Smooth muscle cell (in vitro differentiated cells): ENCODE data around the gene TCEAL8. TPM values are rescaled to one million over a fixed set of nuclear protein-coding genes. Genes with fewer than 3 reads are reported as not detected.

Source experiments
- DNase-seq: peaks from one replicate; lab custom pipeline; 2025; ENCODE audit not compliant: unreplicated experiment; lab: John Stamatoyannopoulos, UW
- H2AFZ ChIP-seq: fragments of 200-600 bp; sonication (generic); 2 replicates; pipeline ENCODE4 v1.6.0; 2016; ENCODE audit warnings: antibody characterized with exemption, low read depth, mild to moderate bottlenecking
- H3F3A ChIP-seq: fragments of 200-600 bp; sonication (generic); 2 replicates; pipeline ENCODE4 v1.6.0; 2017; ENCODE audit warnings: antibody characterized with exemption, low read depth
- H3K27ac ChIP-seq: fragments of 200-600 bp; sonication (generic); 2 replicates; pipeline ENCODE4 v1.5.1; 2016; ENCODE audit warnings: low read depth, mild to moderate bottlenecking
- H3K27me3 ChIP-seq: fragments of 200-600 bp; sonication (generic); 2 replicates; pipeline ENCODE4 v1.6.1; 2016; ENCODE audit warnings: low read depth, mild to moderate bottlenecking
- H3K36me3 ChIP-seq: fragments of 200-600 bp; sonication (generic); 2 replicates; pipeline ENCODE4 v1.5.1; 2016; ENCODE audit warnings: low read depth
- H3K4me1 ChIP-seq: fragments of 200-600 bp; sonication (generic); 2 replicates; pipeline ENCODE4 v1.5.1; 2016; ENCODE audit warnings: low read depth
- H3K4me2 ChIP-seq: fragments of 200-600 bp; sonication (generic); 2 replicates; pipeline ENCODE4 v1.6.0; 2016; ENCODE audit warnings: mild to moderate bottlenecking
- H3K4me3 ChIP-seq: fragments of 200-600 bp; sonication (generic); 2 replicates; pipeline ENCODE4 v1.5.1; 2016; ENCODE audit warnings: mild to moderate bottlenecking
- H3K79me2 ChIP-seq: fragments of 200-600 bp; sonication (generic); 2 replicates; pipeline ENCODE4 v1.6.0; 2016; ENCODE audit warnings: low read depth, mild to moderate bottlenecking
- H3K9ac ChIP-seq: fragments of 200-600 bp; sonication (generic); 2 replicates; pipeline ENCODE4 v1.6.0; 2016; ENCODE audit warnings: low read depth
- H3K9me3 ChIP-seq: fragments of 200-600 bp; sonication (generic); replicated peaks from 2 replicates; pipeline ENCODE4 v1.5.1; 2016; ENCODE audit warnings: low read depth
- H4K20me1 ChIP-seq: fragments of 200-600 bp; sonication (generic); 2 replicates; pipeline ENCODE4 v1.6.0; 2016; ENCODE audit warnings: low read depth
- WGBS: methylation state at CpG from one replicate; pipeline ENCODE4 v1.1.7; 2016; ENCODE audit warnings: low lambda C conversion rate; 5-methylcytosine and 5-hydroxymethylcytosine counted together
- polyA plus RNA-seq: library from polyadenylated mRNA; unstranded; fragments of >200 nt; fragmentation: Nextera tagmentation; extraction: Ambion mirVana; gene quantifications from 2 replicates; pipeline ENCODE4 v1.2.1, GENCODE V29; 2016
- total RNA-seq: library from RNA; depleted of rRNA; stranded (reverse); fragments of >200 nt; gene quantifications from 2 replicates; pipeline ENCODE4 v1.2.3, GENCODE V29; 2014
- TF ChIP-seq, protein P1 (sequence below): fragments of 200-600 bp; sonication (generic); IDR thresholded peaks from 2 replicates; pipeline ENCODE4 v1.5.1; 2017; ENCODE audit warnings: borderline replicate concordance, mild to moderate bottlenecking, antibody characterized with exemption; ENCODE audit not compliant: insufficient read depth, poor library complexity, severe bottlenecking

The TCEAL8 gene
- total and polyA plus RNA-seq, 2 experiments from 2014 or later, result 140 to 187 TPM

DNA sequence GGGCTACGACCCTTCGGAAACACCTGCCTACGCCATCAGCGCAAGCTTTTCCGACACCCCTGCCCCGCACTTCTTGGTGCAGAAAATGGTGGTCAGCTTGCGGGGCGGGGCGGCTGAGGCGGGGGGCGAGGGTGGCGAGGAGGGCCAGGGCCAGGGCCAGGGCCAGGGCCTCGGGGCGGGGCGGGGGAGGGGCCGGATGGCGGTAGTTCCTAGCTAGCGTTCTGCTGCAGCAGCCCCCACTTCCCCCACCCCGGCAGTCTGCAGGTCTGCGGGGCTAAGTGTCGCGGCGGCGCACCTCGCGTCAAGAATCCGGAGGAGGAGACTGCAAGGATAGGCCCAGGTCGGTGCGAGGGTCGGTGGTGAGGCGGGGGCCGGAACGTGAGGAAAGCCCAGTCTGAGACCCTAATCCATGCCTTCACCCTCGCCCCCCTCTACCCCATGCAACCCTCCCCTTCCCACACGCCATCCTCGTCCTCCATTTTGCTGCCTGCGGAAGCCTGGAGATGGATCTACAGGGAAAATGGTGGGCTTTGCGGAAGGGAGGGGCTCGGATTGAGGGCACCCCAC, 39.4 kb downstream of the TCEAL8 start:
- TF ChIP-seq, protein P1, sequence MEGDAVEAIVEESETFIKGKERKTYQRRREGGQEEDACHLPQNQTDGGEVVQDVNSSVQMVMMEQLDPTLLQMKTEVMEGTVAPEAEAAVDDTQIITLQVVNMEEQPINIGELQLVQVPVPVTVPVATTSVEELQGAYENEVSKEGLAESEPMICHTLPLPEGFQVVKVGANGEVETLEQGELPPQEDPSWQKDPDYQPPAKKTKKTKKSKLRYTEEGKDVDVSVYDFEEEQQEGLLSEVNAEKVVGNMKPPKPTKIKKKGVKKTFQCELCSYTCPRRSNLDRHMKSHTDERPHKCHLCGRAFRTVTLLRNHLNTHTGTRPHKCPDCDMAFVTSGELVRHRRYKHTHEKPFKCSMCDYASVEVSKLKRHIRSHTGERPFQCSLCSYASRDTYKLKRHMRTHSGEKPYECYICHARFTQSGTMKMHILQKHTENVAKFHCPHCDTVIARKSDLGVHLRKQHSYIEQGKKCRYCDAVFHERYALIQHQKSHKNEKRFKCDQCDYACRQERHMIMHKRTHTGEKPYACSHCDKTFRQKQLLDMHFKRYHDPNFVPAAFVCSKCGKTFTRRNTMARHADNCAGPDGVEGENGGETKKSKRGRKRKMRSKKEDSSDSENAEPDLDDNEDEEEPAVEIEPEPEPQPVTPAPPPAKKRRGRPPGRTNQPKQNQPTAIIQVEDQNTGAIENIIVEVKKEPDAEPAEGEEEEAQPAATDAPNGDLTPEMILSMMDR, result no peak
- 44% methylated on average over 27 of the region's 39 CpGs for WGBS
- peak overlapping the region; percentile 85 for H3K27ac ChIP-seq
- peak overlapping the region; percentile 84 for H3K4me2 ChIP-seq
- H4K20me1 ChIP-seq, result no peaks in the 10 kb centered on the region
- H3K9me3 ChIP-seq, result no peaks in the 10 kb centered on the region
- peak overlapping the region; percentile 41 for H2AFZ ChIP-seq
- H3K4me3 ChIP-seq, result peak overlapping the region; percentile 75
- H3K36me3 ChIP-seq, result no peaks in the 10 kb centered on the region
- no peaks in the 10 kb centered on the region for H3K4me1 ChIP-seq
- no peaks in the 10 kb centered on the region for H3K27me3 ChIP-seq
- H3K79me2 ChIP-seq, result no peaks in the 10 kb centered on the region
- peak overlapping the region; percentile 89 for H3K9ac ChIP-seq
- H3F3A ChIP-seq, result no peaks in the 10 kb centered on the region
- DNase-seq, result no peak

DNA sequence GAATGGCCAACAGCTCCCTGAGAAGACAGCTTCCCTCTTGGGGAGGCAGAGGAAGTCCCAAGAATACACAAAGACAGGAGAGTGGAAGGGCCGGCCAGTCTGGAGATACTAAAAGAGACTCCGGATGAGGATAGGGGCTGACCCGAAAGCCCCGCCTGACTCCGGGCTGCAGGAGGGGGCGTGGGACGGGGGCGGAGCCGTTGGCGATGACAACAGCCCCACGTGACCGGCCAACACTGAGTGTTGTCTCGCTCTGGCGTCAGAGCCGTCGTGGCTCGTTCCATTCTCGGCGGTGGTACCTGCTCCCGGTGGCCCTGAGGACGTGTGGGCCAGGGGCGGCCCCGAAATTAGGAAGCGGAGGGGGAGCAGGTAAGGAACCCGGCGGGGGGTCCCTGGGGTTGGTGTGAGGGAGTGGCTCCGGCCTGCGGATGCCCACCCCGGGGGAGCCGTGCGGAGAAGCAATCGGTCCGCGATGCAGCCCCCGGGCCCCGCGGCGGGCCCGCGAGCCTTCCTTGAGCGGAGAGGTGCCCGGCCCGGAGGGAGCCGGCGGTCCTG, 40.0 kb downstream of the TCEAL8 start, which contains the start of gene BEX4:
BEX4 (plus strand) TSS at position 239 of the 555 bp plus-strand sequence. CDS start 1,046 bp downstream, outside the sequence.
- Histone ChIP-seq H3K9me3 (no peaks in the 10 kb centered on the region), H3K36me3 (no peaks in the 10 kb centered on the region), H3F3A (no peaks in the 10 kb centered on the region), H2AFZ (peak within 1 kb of the TSS; percentile 82), H3K4me1 (no peaks in the 10 kb centered on the region), H3K27ac (peak within 1 kb of the TSS; percentile 85), H3K4me3 (peak within 1 kb of the TSS; percentile 75), H3K9ac (peak within 1 kb of the TSS; percentile 89), H3K27me3 (no peaks in the 10 kb centered on the region), H4K20me1 (no peaks in the 10 kb centered on the region), H3K79me2 (no peaks in the 10 kb centered on the region), H3K4me2 (peak within 1 kb of the TSS; percentile 84)
- TF ChIP-seq, protein P1, result no peak
- DNase-seq, result peak; percentile 30
- 43% methylated on average over 42 of the region's 45 CpGs for WGBS

DNA sequence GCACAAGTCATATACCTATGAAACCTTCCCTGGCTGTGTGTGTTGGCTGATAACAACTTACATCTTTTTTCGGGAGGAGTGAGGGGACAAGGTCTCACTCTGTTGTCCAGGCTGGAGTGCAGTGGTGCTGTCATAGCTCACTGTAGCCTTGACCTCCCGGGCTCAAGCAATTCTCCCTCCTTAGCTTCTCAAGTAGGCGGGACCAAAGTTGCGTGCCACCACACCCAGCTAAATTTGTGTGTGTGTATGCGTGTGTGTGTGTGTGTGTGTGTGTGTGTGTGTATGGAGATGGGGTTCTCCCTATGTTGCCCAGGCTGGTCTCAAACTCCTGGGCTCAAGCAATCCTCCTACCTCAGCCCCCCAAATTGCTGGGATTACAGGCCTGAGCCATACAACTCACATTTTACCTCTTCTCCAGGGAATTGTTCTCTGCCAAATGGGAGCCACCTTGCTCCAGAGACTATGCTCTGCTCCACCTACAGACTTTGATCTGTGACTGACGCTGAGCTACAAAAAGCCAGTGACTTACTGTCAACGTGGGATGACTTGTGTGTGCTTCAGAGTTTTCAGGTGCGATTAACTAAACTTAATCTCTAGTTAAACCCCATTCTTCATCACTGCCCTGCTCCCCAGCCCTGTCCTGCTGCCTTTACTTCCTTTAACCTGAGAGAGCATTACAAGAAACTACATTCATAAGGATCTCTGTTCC, 42.1 kb downstream of the TCEAL8 start:
- DNase-seq, result no peak
- no peak overlapping the region for H3K9ac ChIP-seq
- H4K20me1 ChIP-seq, result no peaks in the 10 kb centered on the region
- no peak overlapping the region for H3K4me3 ChIP-seq
- H3K9me3 ChIP-seq, result no peaks in the 10 kb centered on the region
- no peaks in the 10 kb centered on the region for H3K36me3 ChIP-seq
- 73% methylated on average over 8 of the region's 8 CpGs for WGBS
- no peak overlapping the region for H2AFZ ChIP-seq
- H3F3A ChIP-seq, result no peaks in the 10 kb centered on the region
- TF ChIP-seq, protein P1, result no peak
- no peaks in the 10 kb centered on the region for H3K27me3 ChIP-seq
- H3K79me2 ChIP-seq, result no peaks in the 10 kb centered on the region
- no peak overlapping the region for H3K4me2 ChIP-seq
- no peak overlapping the region for H3K27ac ChIP-seq
- H3K4me1 ChIP-seq, result no peaks in the 10 kb centered on the region
